ENCODE measurements around the gene IFI27.

The IFI27 gene

GRCh38 chr14:94161058-94161457, 50.5 kb downstream of the IFI27 start:
- DNase-seq, result no peak

- DNase-seq, result no peak
Observed at GRCh38 chr14:94161981-94162380, 51.4 kb downstream of the IFI27 start.

- no peak for DNase-seq
Observed at GRCh38 chr14:94162466-94162865, 51.9 kb downstream of the IFI27 start.

GRCh38 chr14:94163796-94164195, 53.3 kb downstream of the IFI27 start:
- no peak for DNase-seq

- DNase-seq, result no peak
Observed at GRCh38 chr14:94164685-94165431, 54.3 kb downstream of the IFI27 start.

- DNase-seq, result no peak
Observed at GRCh38 chr14:94165744-94166143, 55.2 kb downstream of the IFI27 start.
